D721Med (cell line): ENCODE data around the gene ERGIC1.

Experiments
- DNase-seq: peaks from one replicate; pipeline ENCODE4 v3.0.0; 2011; ENCODE audit warnings: low spot score; ENCODE audit not compliant: insufficient read length
- FAIRE-seq: peaks from 2 replicates; lab custom pipeline; 2011; peaks lifted over from hg19 to GRCh38; lab: Jason Lieb, UNC
- TF ChIP-seq, protein P1 (sequence below): IDR thresholded peaks from 2 replicates; pipeline ENCODE4 v1.5.1; 2012; ENCODE audit warnings: mild to moderate bottlenecking, control low read depth; ENCODE audit not compliant: insufficient read depth; ENCODE audit errors: missing control alignments

ERGIC1 gene

DNA sequence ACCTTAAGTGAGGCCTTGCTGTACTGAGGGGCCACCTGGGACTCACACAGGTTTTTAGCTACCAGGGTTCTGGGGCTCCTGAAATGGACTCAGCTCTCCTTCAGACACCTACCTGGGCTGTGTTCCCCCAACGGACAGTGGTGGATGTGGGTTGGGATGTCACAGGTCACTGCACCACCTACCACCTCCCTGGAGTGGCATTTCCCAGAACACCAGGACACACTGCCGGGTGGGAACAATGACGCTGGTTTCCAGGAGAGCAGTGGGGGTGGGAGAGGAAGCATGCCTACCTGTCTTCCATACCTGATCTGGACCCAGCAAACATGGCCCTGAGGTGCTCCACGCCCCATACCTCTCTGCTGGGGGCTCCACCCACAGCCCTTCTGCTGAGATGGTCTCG lies 20.9 kb downstream of the ERGIC1 start:
- DNase-seq = no peak
- no peak for FAIRE-seq

DNA sequence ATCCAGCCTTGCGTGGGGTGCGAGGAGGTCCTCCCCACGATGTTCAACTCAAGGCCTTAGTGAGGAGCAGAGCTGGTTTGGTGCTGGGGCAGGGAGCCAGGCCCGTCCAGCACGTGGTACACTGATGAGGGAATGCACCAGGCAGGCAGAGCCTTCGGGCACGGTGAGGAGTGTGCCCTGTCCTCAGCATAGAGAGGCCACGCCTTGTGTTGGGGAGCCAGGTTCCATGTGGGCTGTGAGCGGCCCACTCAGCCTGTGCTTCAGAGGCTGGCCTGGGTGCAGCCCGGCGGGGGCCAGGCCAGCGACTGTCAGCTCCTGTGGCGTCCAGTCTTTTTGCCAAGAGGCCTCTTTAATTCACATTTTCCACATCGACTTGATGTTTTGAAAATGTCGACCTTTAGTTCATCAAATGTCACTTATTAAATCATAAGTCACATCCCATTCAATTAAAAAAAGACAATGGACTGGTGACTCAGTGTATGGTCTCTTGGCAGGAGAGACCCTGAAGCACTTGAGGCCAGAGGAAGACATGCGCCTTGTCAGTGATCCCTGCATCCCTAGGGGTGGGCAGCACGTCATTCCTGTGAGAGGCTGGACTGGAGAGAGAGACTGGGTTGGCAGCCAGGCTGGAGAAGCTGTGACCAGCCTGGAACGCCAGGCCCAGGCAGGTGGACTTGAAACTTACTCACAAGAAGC lies 21.7 kb downstream of the ERGIC1 start:
- no peak for DNase-seq
- FAIRE-seq = no peak
- TF ChIP-seq, protein P1, sequence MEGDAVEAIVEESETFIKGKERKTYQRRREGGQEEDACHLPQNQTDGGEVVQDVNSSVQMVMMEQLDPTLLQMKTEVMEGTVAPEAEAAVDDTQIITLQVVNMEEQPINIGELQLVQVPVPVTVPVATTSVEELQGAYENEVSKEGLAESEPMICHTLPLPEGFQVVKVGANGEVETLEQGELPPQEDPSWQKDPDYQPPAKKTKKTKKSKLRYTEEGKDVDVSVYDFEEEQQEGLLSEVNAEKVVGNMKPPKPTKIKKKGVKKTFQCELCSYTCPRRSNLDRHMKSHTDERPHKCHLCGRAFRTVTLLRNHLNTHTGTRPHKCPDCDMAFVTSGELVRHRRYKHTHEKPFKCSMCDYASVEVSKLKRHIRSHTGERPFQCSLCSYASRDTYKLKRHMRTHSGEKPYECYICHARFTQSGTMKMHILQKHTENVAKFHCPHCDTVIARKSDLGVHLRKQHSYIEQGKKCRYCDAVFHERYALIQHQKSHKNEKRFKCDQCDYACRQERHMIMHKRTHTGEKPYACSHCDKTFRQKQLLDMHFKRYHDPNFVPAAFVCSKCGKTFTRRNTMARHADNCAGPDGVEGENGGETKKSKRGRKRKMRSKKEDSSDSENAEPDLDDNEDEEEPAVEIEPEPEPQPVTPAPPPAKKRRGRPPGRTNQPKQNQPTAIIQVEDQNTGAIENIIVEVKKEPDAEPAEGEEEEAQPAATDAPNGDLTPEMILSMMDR = no peak

More for the DNA sequence above, 20.9 kb downstream of the ERGIC1 start:
- TF ChIP-seq, protein P1 = no peak

DNA sequence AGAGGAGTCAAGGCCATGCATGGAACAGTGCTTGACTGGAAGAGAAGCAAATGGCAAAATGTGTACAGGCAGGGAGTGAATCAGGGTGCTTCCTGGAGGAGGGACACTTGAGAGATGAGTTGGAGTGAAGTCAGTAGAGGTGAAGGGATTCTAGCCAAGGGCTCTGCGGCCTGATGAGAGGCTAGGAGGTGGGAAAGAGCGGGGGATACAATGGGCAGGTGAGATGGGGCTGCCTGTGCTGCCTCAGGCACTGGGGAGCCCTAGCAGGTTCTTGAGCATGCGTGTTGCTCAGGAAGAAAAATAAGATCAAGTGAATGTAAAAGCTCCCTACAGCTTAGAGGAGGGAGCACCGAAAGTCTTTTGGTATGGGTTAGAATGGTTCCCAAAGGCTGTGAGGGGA lies 22.3 kb downstream of the ERGIC1 start:
- TF ChIP-seq, protein P1 = no peak
- DNase-seq (no peak), FAIRE-seq (no peak)

DNA sequence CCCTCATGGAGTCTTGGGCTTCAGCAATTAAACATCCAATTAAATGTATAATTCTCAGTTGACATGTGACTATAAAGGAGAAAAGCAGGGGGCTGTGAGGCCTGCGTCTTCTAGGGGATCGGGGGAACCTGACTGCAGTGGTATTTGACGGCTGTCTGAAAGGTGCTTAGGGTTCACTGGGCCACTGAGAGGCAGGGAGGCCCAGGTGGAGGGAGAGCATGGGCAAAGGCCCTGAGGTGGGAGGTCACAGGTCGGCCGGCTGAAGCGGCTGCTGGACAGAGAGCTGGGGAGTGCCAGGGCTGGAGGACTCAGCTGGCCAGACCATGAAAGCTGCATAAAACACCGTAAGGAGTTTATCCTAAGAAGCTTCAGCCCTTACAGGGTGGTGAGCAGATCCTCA lies 23.9 kb downstream of the ERGIC1 start:
- DNase-seq = no peak
- no peak for FAIRE-seq
- TF ChIP-seq, protein P1 = no peak

DNA sequence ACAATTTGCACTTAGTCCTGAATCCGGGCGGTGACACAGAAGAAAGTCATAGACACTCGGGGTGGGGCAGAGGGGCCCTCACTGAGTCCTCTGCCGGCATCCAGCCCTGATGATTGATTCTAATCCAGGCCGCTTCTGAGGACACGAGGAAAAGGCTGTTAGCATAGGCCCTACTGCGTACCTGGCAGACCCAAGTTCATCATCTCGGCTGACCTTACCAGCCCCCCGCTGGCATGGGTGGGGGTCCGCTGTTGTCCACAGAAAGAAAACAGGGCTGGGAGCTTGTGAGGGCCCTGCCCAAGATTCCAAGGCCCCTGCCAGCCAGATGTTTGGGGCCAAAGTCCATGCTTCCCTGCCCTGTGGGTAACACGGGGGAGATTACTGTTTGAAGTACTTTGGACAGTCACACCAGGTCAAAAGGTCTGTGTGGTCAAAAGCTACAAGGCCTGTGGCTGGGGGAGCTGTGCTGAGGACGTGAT lies 24.5 kb downstream of the ERGIC1 start:
- FAIRE-seq = no peak
- DNase-seq = no peak
- TF ChIP-seq, protein P1 = no peak

DNA sequence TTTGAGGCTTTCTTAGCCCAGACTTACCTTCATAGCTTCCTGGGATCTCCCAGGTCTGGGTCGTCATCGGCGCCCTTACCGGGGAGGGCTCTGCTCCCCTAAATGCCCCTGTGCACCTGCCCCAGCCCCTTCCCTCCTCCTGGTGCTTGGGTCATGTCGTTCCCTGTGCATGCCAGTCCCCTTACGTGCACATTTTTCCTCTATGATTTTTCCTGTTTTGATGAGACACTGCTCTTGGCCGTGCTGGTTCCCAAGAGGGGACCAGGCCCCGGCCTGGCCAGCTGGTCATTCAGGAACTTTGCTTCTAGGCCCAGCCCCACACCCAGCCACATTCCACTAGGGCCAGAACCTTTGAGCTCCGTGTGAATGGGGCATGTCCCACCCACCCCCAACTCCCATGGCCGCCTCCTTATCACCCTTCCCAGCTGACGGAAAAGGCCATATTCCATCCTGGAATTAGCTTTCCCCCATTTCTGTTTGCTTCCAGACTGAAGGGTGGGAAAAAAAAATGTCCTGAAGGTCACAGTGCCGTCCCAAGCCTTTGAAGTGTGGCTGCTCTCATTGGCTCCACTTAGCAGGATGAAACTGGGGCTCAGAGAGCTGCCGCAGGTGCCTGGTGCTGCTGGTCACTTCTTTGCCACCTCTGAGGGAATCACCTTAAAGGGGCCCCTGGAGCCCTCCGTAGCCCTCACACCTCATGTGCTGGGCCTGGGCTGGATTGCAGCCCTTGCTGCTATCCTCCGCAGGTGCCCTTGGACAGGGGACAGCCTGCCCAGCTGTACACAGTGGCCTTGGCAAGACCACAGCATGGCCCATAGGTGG lies 25.1 kb downstream of the ERGIC1 start:
- TF ChIP-seq, protein P1 = no peak
- no peak for FAIRE-seq
- DNase-seq = no peak
